Mucosa of descending colon (tissue), 3 donors: Measurements from ENCODE around the gene CTDSPL. TPM values are rescaled to one million over a fixed set of nuclear protein-coding genes. Genes with fewer than 3 reads are reported as not detected.

Experiments used
- ATAC-seq: fragments of 200-7000 bp; cut with Tn5 transposase; one replicate; pipeline ENCODE4 v1.9.1; 2020; ENCODE audit warnings: mild to moderate bottlenecking, moderate library complexity
- DNase-seq, 3 donors: peaks; one replicate each; pipeline ENCODE4 v3.0.0-alpha.2; 2020
- H3K36me3 ChIP-seq: fragments of 200-600 bp; one replicate; pipeline ENCODE4 v1.8.0; 2021; ENCODE audit warnings: low read depth, mild to moderate bottlenecking
- H3K4me1 ChIP-seq: fragments of 200-600 bp; one replicate; pipeline ENCODE4 v1.8.0; 2021; ENCODE audit warnings: low read depth, mild to moderate bottlenecking
- H3K4me3 ChIP-seq: fragments of 200-600 bp; one replicate; pipeline ENCODE4 v1.8.0; 2021; ENCODE audit warnings: mild to moderate bottlenecking
- H3K9me3 ChIP-seq: fragments of 200-600 bp; one replicate; pipeline ENCODE4 v1.8.0; 2021; ENCODE audit warnings: mild to moderate bottlenecking
- intact Hi-C, 2 donors: fragments of 100-400 bp; cut with DNase I in 1 of 2; cut with micrococcal nuclease in 1 of 2; formaldehyde crosslinking; loops; one replicate each; pipeline versions ENCODE4 v1.11.0 to v1.11.1; 2022; cut with DNase I, micrococcal nuclease
- total RNA-seq, 3 donors: library from RNA; stranded (reverse); fragmentation: NEBNext Ultra II Directional in 2 of 3; extraction: Animal tissue kit (Norgen Biotek cat#: 25700) in 2 of 3; gene quantifications; one replicate each; pipeline versions ENCODE4 v1.2.1 to v1.2.4, GENCODE V29; 2021 to 2023
- TF ChIP-seq, protein P1 (sequence below): fragments of 200-600 bp; IDR thresholded peaks from one replicate; pipeline ENCODE4 v1.8.0; 2022; ENCODE audit warnings: antibody characterized with exemption, mild to moderate bottlenecking
- donor health status: DM: no; HTN: no; CAD: no; lungs with moderate emphysema.
- donor health status: DM: no; HTN: no; CAD: no.
- donor health status: DM: no; HTN: yes; CAD: no.

Gene CTDSPL
- total RNA-seq, 3 donors from 2014 or later, result 59.1 to 89.7 (median 88.1) TPM

DNA sequence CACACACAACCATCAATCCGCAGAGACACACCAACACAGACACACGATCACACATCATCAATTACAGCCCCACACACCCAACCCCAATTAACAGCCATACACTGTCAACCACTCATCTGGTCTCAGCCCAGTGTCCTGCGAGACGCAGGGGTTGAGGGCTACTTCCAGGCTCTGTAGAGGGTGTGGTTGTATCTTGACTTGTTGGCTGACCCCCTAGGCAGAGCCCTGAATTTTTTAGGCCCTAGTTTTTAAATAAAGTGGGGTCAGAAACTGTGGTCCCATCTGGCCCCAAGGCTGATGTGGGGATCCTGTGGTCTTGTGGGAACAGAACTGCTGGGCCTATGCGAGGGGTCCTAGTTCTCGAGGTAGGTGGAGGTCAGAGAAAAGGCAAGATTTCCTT is 138.2 kb downstream of the CTDSPL start:
- intact Hi-C loops, result no loop called here
- ATAC-seq, result no peak
- Histone ChIP-seq H3K36me3 (no peaks in the 10 kb centered on the region), H3K9me3 (no peaks in the 10 kb centered on the region), H3K4me3 (no peak overlapping the region), H3K4me1 (peaks cover 40% of the 10 kb centered on the region)
- TF ChIP-seq, protein P1, sequence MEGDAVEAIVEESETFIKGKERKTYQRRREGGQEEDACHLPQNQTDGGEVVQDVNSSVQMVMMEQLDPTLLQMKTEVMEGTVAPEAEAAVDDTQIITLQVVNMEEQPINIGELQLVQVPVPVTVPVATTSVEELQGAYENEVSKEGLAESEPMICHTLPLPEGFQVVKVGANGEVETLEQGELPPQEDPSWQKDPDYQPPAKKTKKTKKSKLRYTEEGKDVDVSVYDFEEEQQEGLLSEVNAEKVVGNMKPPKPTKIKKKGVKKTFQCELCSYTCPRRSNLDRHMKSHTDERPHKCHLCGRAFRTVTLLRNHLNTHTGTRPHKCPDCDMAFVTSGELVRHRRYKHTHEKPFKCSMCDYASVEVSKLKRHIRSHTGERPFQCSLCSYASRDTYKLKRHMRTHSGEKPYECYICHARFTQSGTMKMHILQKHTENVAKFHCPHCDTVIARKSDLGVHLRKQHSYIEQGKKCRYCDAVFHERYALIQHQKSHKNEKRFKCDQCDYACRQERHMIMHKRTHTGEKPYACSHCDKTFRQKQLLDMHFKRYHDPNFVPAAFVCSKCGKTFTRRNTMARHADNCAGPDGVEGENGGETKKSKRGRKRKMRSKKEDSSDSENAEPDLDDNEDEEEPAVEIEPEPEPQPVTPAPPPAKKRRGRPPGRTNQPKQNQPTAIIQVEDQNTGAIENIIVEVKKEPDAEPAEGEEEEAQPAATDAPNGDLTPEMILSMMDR, result no peak
- peak; percentile 17 to 26 (median 24) for DNase-seq

DNA sequence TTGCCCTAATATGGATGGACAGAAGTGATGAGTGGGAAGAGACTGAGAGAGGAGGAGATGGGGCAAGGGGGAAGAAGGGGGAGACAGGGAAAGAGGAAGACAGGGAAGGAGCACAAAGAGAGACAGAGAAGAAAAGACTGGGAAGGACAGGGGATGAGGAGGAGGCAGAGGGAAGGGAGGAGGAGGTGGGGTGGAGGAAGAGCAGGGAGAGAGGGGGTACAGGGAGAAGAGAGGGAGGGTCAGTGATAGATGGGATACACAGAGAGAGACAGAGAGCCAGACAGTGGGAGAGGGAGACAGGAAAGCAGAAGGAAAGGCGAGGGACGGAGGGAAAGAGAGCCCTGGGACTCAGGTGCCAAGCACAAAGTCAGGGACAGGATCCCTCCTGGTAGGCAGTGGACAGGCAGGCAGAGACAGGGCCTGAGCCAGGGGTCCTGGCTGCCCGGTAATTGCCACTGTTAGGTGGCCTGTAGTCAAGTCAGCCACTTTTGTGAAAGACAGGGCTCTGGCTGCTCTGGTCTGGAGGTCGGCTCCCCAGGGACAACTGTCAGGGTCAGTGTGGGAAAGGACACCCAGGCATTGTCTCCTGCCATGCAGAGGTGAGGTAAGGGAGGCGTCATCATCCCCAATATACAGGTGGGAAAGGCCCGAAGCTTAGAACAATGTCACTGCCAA is 138.7 kb downstream of the CTDSPL start:
- DNase-seq, result peak; percentile 4 to 39 (median 18)
- peaks cover 44% of the 10 kb centered on the region for H3K4me1 ChIP-seq

GRCh38 chr3:38000965-38001455 is 139.3 kb downstream of the CTDSPL start:
- no peak for ATAC-seq
- peak; percentile 5 to 42 (median 39) for DNase-seq
- Histone ChIP-seq H3K9me3 (no peaks in the 10 kb centered on the region), H3K4me3 (no peak overlapping the region), H3K4me1 (peaks cover 49% of the 10 kb centered on the region), H3K36me3 (no peaks in the 10 kb centered on the region)
- TF ChIP-seq, protein P1, result no peak
- intact Hi-C loops, result no loop called here

More for the DNA sequence above, 138.7 kb downstream of the CTDSPL start:
- no peak overlapping the region for H3K4me3 ChIP-seq
- H3K9me3 ChIP-seq, result no peaks in the 10 kb centered on the region
- intact Hi-C loops, result no loop called here
- TF ChIP-seq, protein P1, result no peak
- no peak for ATAC-seq
- H3K36me3 ChIP-seq, result no peaks in the 10 kb centered on the region

DNA sequence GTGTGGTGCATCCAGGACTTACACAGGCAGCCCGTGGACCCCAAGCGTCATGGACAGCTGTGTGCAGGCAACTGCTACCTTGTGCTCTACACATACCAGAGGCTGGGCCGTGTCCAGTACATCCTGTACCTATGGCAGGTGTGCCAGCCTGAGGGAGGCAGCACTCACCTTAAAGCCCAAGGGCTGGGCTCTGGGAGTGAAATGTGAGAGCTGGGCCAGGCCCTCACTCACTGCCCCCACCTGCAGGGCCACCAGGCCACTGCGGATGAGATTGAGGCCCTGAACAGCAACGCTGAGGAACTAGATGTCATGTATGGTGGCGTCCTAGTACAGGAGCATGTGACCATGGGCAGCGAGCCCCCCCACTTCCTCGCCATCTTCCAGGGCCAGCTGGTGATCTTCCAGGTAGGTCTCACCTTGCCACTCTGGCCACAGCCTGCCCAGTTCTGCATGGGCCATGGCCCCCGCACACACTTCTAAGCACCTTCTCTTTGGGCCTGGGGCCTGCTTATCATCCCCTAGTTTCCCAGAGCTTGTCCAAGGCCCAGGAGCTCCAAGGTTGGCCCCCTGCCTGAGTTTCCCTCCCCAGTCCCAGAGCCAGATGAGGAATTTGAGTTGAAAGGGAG is 139.9 kb downstream of the CTDSPL start:
- DNase-seq, result peak; percentile 15 to 62 (median 28)
- intact Hi-C loops, result no loop called here
- peak; percentile 1 for ATAC-seq
- H3K36me3 ChIP-seq, result no peaks in the 10 kb centered on the region
- H3K4me1 ChIP-seq, result peaks cover 49% of the 10 kb centered on the region
- no peak overlapping the region for H3K4me3 ChIP-seq
- no peaks in the 10 kb centered on the region for H3K9me3 ChIP-seq
- TF ChIP-seq, protein P1, result no peak

DNA sequence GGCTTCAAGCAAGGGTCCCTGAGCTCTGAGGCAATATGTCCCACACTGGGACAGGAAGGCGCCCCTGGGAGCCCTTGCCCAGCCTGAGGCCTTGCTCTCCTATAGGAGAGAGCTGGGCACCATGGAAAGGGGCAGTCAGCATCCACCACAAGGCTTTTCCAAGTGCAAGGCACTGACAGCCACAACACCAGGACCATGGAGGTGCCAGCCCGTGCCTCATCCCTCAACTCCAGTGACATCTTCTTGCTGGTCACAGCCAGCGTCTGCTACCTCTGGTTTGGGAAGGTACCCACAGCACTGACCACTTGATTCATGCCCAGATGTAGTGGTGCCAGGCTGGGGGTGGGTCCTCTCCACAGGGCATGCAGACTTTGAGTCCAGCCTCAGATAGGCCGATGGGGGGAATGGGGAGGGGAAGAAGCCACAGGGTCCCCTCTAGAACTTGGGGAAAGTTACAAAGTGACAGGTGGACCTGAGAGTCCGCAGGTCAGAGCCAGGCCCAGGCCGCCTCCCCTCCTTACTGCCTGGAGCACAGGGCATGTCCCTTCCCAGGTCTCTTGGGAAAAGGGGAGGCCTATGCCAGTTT is 140.7 kb downstream of the CTDSPL start:
- intact Hi-C loops, result no loop called here
- H3K36me3 ChIP-seq, result no peaks in the 10 kb centered on the region

More for the DNA sequence above, 140.7 kb downstream of the CTDSPL start:
- no peak for ATAC-seq
- TF ChIP-seq, protein P1, result no peak
- peak in 2 of 3 donors; percentile 35 to 38 for DNase-seq
- H3K4me3 ChIP-seq, result no peak overlapping the region
- no peaks in the 10 kb centered on the region for H3K9me3 ChIP-seq
- peaks cover 42% of the 10 kb centered on the region for H3K4me1 ChIP-seq
